M059J (cell line): ENCODE measurements around the gene ALDH7A1. TPM values are rescaled to one million over a fixed set of nuclear protein-coding genes. Genes with fewer than 3 reads are reported as not detected.

ENCODE experiments used
- total RNA-seq: library from RNA; depleted of rRNA; stranded (reverse); fragments of >200 nt; shearing (Covaris generic); gene quantifications from 2 replicates; pipeline ENCODE4 v1.2.3, GENCODE V29; 2014; rRNA removed

Gene ALDH7A1
- total RNA-seq, 1 experiment from 2014 or later, result 30.3 TPM

Other genes starting within 250 kb of the ALDH7A1 start
- gene GRAMD2B, start 171.8 kb downstream of the ALDH7A1 start, total RNA-seq, result 26.7 and 27.9 TPM in 2 replicates
- gene PHAX, start 5.7 kb upstream of the ALDH7A1 start, total RNA-seq, result 55.4 and 57.4 TPM in 2 replicates
- gene LMNB1, start 181.9 kb upstream of the ALDH7A1 start, total RNA-seq, result 106 and 134 TPM in 2 replicates